Activated naive CD4-positive, alpha-beta T cell treated with Interleukin-2 at 50 U/mL for 16 hours (primary cell): ENCODE measurements around the gene AGFG1.
"Not testable (repeated sequence)": the region's sequence is repeated elsewhere in the genome, so short reads cannot be mapped to it uniquely, and the experiment has no call there.

Experiments
- DNase-seq: peaks from one replicate; pipeline ENCODE4 v3.0.0-alpha.2; 2020

Gene AGFG1

GRCh38 chr2:227545990-227546389, 74.0 kb downstream of the AGFG1 start:
- peak; percentile 20 for DNase-seq

- no peak for DNase-seq
These were observed 79.9 kb downstream of the AGFG1 start for GRCh38 chr2:227551836-227552235.

- no peak for DNase-seq
These were observed 90.6 kb downstream of the AGFG1 start for GRCh38 chr2:227562581-227562980.

GRCh38 chr2:227565080-227565479, 93.1 kb downstream of the AGFG1 start:
- DNase-seq, result no peak

GRCh38 chr2:227566012-227566411, 94.1 kb downstream of the AGFG1 start:
- DNase-seq, result no peak

- DNase-seq, result no peak
These were observed 96.9 kb downstream of the AGFG1 start for GRCh38 chr2:227568852-227569169.

GRCh38 chr2:227570615-227571014, 98.7 kb downstream of the AGFG1 start:
- no peak for DNase-seq

- no peak for DNase-seq
These were observed 104.2 kb downstream of the AGFG1 start for GRCh38 chr2:227576110-227576509.

GRCh38 chr2:227576812-227577211, 104.9 kb downstream of the AGFG1 start:
- no peak for DNase-seq

- no peak for DNase-seq
These were observed 105.6 kb downstream of the AGFG1 start for GRCh38 chr2:227577555-227577954.

GRCh38 chr2:227578642-227579041, 106.7 kb downstream of the AGFG1 start:
- DNase-seq, result no peak

GRCh38 chr2:227579791-227580190, 107.8 kb downstream of the AGFG1 start:
- no peak for DNase-seq

GRCh38 chr2:227582369-227582768, 110.4 kb downstream of the AGFG1 start:
- DNase-seq, result no peak

GRCh38 chr2:227592694-227593387, 120.9 kb downstream of the AGFG1 start:
- DNase-seq, result no peak

GRCh38 chr2:227595797-227596196, 123.8 kb downstream of the AGFG1 start:
- no peak for DNase-seq

- DNase-seq, result no peak
These were observed 125.1 kb downstream of the AGFG1 start for GRCh38 chr2:227597036-227597435.

GRCh38 chr2:227597998-227598397, 126.0 kb downstream of the AGFG1 start:
- DNase-seq, result no peak

- DNase-seq, result not testable (repeated sequence)
These were observed 127.0 kb downstream of the AGFG1 start, which contains the start of gene SCYGR2 for GRCh38 chr2:227598835-227599503. Gene SCYGR2 (plus strand): TSS chr2:227598893. CDS start chr2:227598893, 0 bp downstream.

GRCh38 chr2:227602358-227602757, 130.4 kb downstream of the AGFG1 start:
- DNase-seq, result no peak

GRCh38 chr2:227606476-227606875, 134.5 kb downstream of the AGFG1 start:
- DNase-seq, result no peak

GRCh38 chr2:227607941-227608340, 136.0 kb downstream of the AGFG1 start:
- no peak for DNase-seq

GRCh38 chr2:227608561-227609338, 136.8 kb downstream of the AGFG1 start:
- DNase-seq, result peak; percentile 5

- DNase-seq, result no peak
These were observed 138.2 kb downstream of the AGFG1 start for GRCh38 chr2:227610123-227610522.
